ENCODE results near the gene DHX38. TPM values are rescaled to one million over a fixed set of nuclear protein-coding genes. Genes with fewer than 3 reads are reported as not detected.
"Not testable (repeated sequence)": the region's sequence is repeated elsewhere in the genome, so short reads cannot be mapped to it uniquely, and the experiment has no call there.

DHX38 gene
- total and polyA plus RNA-seq, 2 donors = 38.2 to 58.3 TPM

DNA sequence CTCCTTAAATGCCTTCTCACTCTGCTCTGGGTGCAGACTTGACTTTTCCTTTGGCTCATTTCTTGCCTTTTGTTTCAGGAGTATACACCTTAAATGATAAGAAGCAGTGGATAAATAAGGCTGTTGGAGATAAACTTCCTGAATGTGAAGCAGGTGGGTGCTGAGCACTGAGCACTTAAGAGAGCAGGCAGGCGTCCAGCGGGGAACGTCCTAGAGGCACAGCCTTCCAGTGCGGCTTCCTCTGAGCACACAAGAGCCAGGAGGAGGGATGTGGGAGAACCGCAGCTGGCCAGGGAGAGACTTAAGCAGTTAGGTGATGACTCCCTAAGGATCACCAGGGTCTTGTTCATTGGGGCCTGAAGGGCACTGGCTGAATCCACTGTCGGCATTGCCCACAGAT, 18.6 kb upstream of the DHX38 start:
- WGBS = over 99% methylated on average over 2 of the region's 6 CpGs

DNA sequence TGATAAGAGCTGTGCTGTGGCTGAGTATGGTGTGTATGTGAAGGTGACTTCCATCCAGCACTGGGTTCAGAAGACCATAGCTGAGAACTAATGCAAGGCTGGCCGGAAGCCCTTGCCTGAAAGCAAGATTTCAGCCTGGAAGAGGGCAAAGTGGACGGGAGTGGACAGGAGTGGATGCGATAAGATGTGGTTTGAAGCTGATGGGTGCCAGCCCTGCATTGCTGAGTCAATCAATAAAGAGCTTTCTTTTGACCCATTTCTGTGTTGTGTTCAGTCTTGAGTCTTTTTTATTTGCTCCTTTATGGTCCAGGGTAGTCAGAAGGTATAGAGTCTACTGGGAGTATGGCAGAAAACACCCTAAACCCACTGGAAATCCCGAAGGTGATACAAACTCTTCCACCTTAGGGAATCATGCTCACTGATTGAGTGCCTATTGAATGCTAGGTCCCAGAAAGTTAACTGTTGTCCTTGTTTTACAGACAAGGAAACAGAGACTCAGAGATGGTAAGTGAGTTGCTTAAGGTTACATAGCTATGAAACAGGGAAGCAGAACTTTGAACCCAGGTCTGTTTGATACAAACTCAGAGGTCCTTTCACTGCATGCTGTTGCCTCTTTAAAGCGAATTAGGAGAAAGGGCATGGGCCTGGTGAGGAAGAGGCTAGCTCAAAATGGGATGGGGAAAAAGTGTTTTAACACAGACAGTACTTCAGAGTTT, 16.5 kb upstream of the DHX38 start:
- not testable (repeated sequence) for H3K4me1 ChIP-seq (ENCODE audit: control insufficient read depth in 2 of 2, insufficient read depth in 2 of 2, low read length in 2 of 2); H3K27ac ChIP-seq (ENCODE audit: low read depth in 1 of 2, low read length in 1 of 2); H3K36me3 ChIP-seq (ENCODE audit: control insufficient read depth in 2 of 2, insufficient read depth in 2 of 2, low read length in 1 of 2); DNase-seq (ENCODE audit: low read depth in 6 of 9, low spot score in 9 of 9); H3K27me3 ChIP-seq (ENCODE audit: control insufficient read depth in 2 of 2, insufficient read depth in 1 of 2, low read length in 1 of 2); H3K4me3 ChIP-seq (ENCODE audit: low read length in 2 of 2); H3K9me3 ChIP-seq (ENCODE audit: control insufficient read depth in 2 of 2, insufficient read depth in 1 of 2, low read length in 1 of 2)
- 98% methylated on average over 2 of the region's 5 CpGs for WGBS

More for the DNA sequence above, 18.6 kb upstream of the DHX38 start:
- H3K4me1 ChIP-seq (ENCODE audit: control insufficient read depth in 2 of 2, insufficient read depth in 2 of 2, low read length in 2 of 2); DNase-seq (ENCODE audit: low read depth in 6 of 9, low spot score in 9 of 9); H3K27me3 ChIP-seq (ENCODE audit: control insufficient read depth in 2 of 2, insufficient read depth in 1 of 2, low read length in 1 of 2); H3K36me3 ChIP-seq (ENCODE audit: control insufficient read depth in 2 of 2, insufficient read depth in 2 of 2, low read length in 1 of 2); H3K9me3 ChIP-seq (ENCODE audit: control insufficient read depth in 2 of 2, insufficient read depth in 1 of 2, low read length in 1 of 2); H3K27ac ChIP-seq (ENCODE audit: low read depth in 1 of 2, low read length in 1 of 2); H3K4me3 ChIP-seq (ENCODE audit: low read length in 2 of 2): not testable (repeated sequence)

DNA sequence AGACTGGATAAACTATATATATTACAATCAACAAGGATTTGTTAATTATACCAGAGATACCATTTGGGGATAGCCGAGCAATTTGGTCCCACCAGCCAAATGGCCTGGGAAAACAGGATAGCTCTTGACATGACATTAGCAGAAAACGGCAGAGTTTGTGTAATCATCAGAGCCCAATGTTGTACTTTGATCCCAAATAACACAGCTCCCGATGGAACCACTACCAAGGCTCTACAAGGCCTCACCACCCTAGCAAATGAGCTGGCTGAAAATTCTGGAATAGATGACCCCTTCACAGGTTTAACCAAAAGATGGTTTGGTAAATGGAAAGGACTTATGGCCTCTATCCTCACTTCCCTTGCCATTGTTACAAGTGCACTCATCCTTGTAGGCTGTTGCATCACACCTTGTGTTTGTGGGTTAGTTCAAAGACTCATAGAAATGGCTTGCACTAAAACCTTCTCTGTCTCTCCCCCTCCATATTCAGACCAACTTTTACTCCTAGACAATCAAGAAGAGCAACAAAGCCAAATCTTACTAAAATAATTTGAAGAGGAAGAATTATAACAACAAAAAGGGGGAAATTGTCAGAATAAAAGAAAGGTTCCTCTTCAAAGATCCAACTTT, 9.8 kb upstream of the DHX38 start:
- Histone ChIP-seq H3K36me3 (ENCODE audit: control insufficient read depth in 2 of 2, insufficient read depth in 2 of 2, low read length in 1 of 2) (peaks cover 30 to 32% of the 10 kb centered on the region in 2 donors), H3K9me3 (ENCODE audit: control insufficient read depth in 2 of 2, insufficient read depth in 1 of 2, low read length in 1 of 2) (peaks cover 1 to 10% of the 10 kb centered on the region in 2 donors), H3K4me1 (ENCODE audit: control insufficient read depth in 2 of 2, insufficient read depth in 2 of 2, low read length in 2 of 2) (no peaks in the 10 kb centered on the region), H3K27me3 (ENCODE audit: control insufficient read depth in 2 of 2, insufficient read depth in 1 of 2, low read length in 1 of 2) (no peaks in the 10 kb centered on the region), H3K4me3 (ENCODE audit: low read length in 2 of 2) (no peak overlapping the region), H3K27ac (ENCODE audit: low read depth in 1 of 2, low read length in 1 of 2) (no peak overlapping the region)
- no peak for DNase-seq (ENCODE audit: low read depth in 6 of 9, low spot score in 9 of 9)
- WGBS = 65% methylated on average over 3 of the region's 3 CpGs

DNA sequence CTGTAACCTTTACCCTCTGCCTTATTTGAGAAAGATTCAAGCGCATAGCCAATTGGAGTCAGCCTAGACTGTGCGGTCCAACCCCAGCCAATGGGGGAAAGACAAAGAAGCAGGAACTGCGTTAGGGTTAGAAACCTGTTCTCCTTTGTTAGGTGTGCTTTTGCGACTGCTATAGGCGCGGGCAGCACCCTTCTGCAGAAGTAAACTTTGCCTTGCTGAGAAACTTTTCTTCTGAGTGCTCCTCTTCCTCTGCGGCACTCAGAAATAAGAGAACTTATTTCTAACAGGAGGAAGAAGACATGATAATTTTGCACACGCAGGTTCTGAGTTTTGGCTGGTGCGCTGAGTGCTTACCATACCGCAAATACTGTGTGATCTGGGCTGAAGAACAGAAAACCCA, 9.2 kb upstream of the DHX38 start:
- H3K9me3 ChIP-seq (ENCODE audit: control insufficient read depth in 2 of 2, insufficient read depth in 1 of 2, low read length in 1 of 2) = peaks cover 1 to 10% of the 10 kb centered on the region in 2 donors
- no peak for DNase-seq (ENCODE audit: low read depth in 6 of 9, low spot score in 9 of 9)
- peaks cover 35 to 36% of the 10 kb centered on the region in 2 donors for H3K36me3 ChIP-seq (ENCODE audit: control insufficient read depth in 2 of 2, insufficient read depth in 2 of 2, low read length in 1 of 2)
- no peaks in the 10 kb centered on the region for H3K27me3 ChIP-seq (ENCODE audit: control insufficient read depth in 2 of 2, insufficient read depth in 1 of 2, low read length in 1 of 2)
- no peak overlapping the region for H3K4me3 ChIP-seq (ENCODE audit: low read length in 2 of 2)
- H3K4me1 ChIP-seq (ENCODE audit: control insufficient read depth in 2 of 2, insufficient read depth in 2 of 2, low read length in 2 of 2) = no peaks in the 10 kb centered on the region
- WGBS = 98% methylated on average over 10 of the region's 10 CpGs
- H3K27ac ChIP-seq (ENCODE audit: low read depth in 1 of 2, low read length in 1 of 2) = no peak overlapping the region

DNA sequence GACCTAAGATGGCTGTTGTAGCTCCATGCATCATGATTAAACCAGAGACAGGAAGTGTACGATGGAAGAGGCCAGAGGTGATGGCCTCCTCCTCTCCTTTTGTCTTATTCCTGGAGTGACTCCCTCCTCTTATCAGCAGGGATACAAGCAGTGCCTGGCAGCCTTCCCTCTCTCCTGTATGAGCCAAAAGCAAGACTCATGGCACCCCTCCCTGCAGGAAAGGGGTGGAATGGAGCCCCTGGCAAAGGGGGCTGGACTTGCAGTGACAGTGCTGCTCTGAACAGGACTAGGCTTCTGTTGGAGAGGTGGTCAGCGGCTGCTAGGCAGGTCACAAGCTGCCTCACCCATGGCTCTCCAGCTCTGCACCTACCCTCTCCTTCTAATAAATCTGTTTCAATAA, 8.6 kb upstream of the DHX38 start:
- Histone ChIP-seq H3K4me1 (ENCODE audit: control insufficient read depth in 2 of 2, insufficient read depth in 2 of 2, low read length in 2 of 2) (no peaks in the 10 kb centered on the region), H3K27me3 (ENCODE audit: control insufficient read depth in 2 of 2, insufficient read depth in 1 of 2, low read length in 1 of 2) (no peaks in the 10 kb centered on the region), H3K36me3 (ENCODE audit: control insufficient read depth in 2 of 2, insufficient read depth in 2 of 2, low read length in 1 of 2) (peaks cover 40% of the 10 kb centered on the region in 2 donors), H3K9me3 (ENCODE audit: control insufficient read depth in 2 of 2, insufficient read depth in 1 of 2, low read length in 1 of 2) (peaks cover 1 to 10% of the 10 kb centered on the region in 2 donors), H3K4me3 (ENCODE audit: low read length in 2 of 2) (no peak overlapping the region), H3K27ac (ENCODE audit: low read depth in 1 of 2, low read length in 1 of 2) (no peak overlapping the region)
- WGBS = 99% methylated on average over 2 of the region's 2 CpGs
- DNase-seq (ENCODE audit: low read depth in 6 of 9, low spot score in 9 of 9) = no peak

DNA sequence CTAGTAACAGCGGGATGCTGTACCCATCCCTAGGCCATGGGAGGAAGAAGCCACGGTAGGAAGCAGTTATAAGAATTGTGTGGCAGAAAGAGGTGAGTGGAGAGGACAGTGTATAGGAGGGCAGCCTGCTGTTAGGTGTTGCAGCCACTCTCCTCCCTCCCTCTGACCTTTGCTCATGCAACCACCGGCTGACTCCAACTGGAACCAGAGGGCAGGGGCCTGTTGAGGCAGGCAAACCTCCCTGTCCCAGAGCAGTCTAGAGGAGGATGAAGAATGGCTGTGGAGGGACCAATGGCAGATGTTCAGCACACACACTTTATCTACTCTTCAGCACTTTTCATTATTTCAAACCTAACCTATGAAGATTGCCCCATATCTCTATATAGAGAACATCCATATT, 2.4 kb upstream of the DHX38 start:
- Histone ChIP-seq H3K9me3 (ENCODE audit: control insufficient read depth in 2 of 2, insufficient read depth in 1 of 2, low read length in 1 of 2) (no peaks in the 10 kb centered on the region), H3K27me3 (ENCODE audit: control insufficient read depth in 2 of 2, insufficient read depth in 1 of 2, low read length in 1 of 2) (no peaks in the 10 kb centered on the region), H3K36me3 (ENCODE audit: control insufficient read depth in 2 of 2, insufficient read depth in 2 of 2, low read length in 1 of 2) (peaks cover 25 to 33% of the 10 kb centered on the region in 2 donors), H3K27ac (ENCODE audit: low read depth in 1 of 2, low read length in 1 of 2) (no peak overlapping the region), H3K4me1 (ENCODE audit: control insufficient read depth in 2 of 2, insufficient read depth in 2 of 2, low read length in 2 of 2) (peaks cover 14 to 17% of the 10 kb centered on the region in 2 donors), H3K4me3 (ENCODE audit: low read length in 2 of 2) (no peak overlapping the region)
- DNase-seq (ENCODE audit: low read depth in 6 of 9, low spot score in 9 of 9) = no peak
- WGBS = 100% methylated on average over 3 of the region's 3 CpGs

DNA sequence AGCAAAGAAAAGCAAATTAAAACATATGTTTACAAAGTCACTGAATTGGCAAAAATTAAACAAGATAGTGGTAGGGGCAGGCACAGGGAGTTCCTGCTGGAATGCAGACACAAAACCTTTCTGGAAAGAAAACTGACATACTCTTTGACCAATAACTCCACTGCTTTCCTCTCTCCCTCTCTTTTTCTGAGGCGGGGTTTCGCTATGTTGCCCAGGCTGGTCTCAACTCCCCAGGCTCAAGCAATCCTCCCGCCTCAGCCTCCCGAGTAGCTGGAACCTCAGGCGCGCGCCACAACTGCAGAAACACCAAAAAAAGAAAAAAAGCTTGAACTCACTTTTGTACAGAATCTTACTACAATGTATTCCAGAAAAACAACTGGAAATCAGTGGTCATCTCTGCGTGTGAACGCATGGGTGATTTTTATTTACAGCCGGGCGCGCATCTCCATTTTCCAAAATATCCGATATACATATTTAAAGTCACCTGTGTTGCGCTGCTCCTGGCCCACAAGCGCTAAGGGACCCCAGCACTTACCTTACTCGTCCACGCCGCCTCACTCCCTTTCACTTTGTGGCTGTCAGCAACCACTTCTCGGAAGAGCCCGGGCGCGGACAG, 707 bp upstream of the DHX38 start:
- DNase-seq (ENCODE audit: low read depth in 6 of 9, low spot score in 9 of 9) = peak in 2 of 9 donors; percentile 2 to 8

DNA sequence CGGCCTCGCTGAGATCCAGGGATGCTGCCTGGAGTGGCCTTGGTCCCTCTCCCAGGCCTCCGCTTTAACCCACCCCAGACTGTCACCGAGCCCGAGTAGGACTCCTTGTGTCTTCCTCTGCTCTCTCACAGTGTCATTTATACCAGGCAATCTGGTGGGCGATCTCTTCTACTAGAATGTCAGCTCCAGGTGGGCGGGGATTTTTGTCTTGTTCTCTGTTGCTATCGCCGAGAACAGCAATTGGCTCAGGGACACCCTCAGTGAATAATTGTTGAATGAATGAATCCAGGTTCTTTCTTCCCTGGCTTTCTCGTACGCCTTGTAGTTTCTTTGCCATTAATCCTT, 591 bp downstream of the DHX38 start:
- no peaks in the 10 kb centered on the region for H3K27me3 ChIP-seq (ENCODE audit: control insufficient read depth in 2 of 2, insufficient read depth in 1 of 2, low read length in 1 of 2)
- 2% methylated on average over 11 of the region's 11 CpGs for WGBS
- peaks cover 14 to 17% of the 10 kb centered on the region in 2 donors for H3K4me1 ChIP-seq (ENCODE audit: control insufficient read depth in 2 of 2, insufficient read depth in 2 of 2, low read length in 2 of 2)
- peak overlapping the region; percentile 90 to 93 for H3K27ac ChIP-seq (ENCODE audit: low read depth in 1 of 2, low read length in 1 of 2)
- H3K36me3 ChIP-seq (ENCODE audit: control insufficient read depth in 2 of 2, insufficient read depth in 2 of 2, low read length in 1 of 2) = peaks cover 35 to 42% of the 10 kb centered on the region in 2 donors
- peak overlapping the region; percentile 77 to 100 for H3K4me3 ChIP-seq (ENCODE audit: low read length in 2 of 2)
- DNase-seq (ENCODE audit: low read depth in 6 of 9, low spot score in 9 of 9) = peak in 7 of 9 donors; percentile 4 to 51 (median 19)
- no peaks in the 10 kb centered on the region for H3K9me3 ChIP-seq (ENCODE audit: control insufficient read depth in 2 of 2, insufficient read depth in 1 of 2, low read length in 1 of 2)

More for the DNA sequence above, 707 bp upstream of the DHX38 start:
- H3K36me3 ChIP-seq (ENCODE audit: control insufficient read depth in 2 of 2, insufficient read depth in 2 of 2, low read length in 1 of 2) = peaks cover 32 to 38% of the 10 kb centered on the region in 2 donors
- H3K4me3 ChIP-seq (ENCODE audit: low read length in 2 of 2) = peak overlapping the region; percentile 77 to 100
- no peaks in the 10 kb centered on the region for H3K27me3 ChIP-seq (ENCODE audit: control insufficient read depth in 2 of 2, insufficient read depth in 1 of 2, low read length in 1 of 2)
- H3K27ac ChIP-seq (ENCODE audit: low read depth in 1 of 2, low read length in 1 of 2) = peak overlapping the region; percentile 82 to 83
- WGBS = 2% methylated on average over 22 of the region's 22 CpGs
- no peaks in the 10 kb centered on the region for H3K9me3 ChIP-seq (ENCODE audit: control insufficient read depth in 2 of 2, insufficient read depth in 1 of 2, low read length in 1 of 2)
- peaks cover 14 to 17% of the 10 kb centered on the region in 2 donors for H3K4me1 ChIP-seq (ENCODE audit: control insufficient read depth in 2 of 2, insufficient read depth in 2 of 2, low read length in 2 of 2)

DNA sequence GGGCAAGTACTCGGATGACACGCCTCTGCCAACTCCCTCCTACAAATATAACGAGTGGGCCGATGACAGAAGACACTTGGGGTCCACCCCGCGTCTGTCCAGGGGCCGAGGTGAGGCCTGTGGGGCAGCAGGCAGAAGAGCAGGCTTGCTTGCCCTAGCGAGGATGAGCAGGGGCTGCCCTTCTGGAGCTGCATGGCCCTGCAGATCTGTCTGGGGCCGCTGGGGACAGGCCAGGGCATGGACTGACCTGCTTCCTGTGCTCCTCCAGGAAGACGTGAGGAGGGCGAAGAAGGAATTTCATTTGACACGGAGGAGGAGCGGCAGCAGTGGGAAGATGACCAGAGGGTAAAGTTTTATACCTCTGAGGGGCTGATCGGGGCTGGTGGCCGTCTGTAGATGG, 5.3 kb downstream of the DHX38 start:
- 95% methylated on average over 15 of the region's 15 CpGs for WGBS
- Histone ChIP-seq H3K4me3 (ENCODE audit: low read length in 2 of 2) (no peak overlapping the region), H3K9me3 (ENCODE audit: control insufficient read depth in 2 of 2, insufficient read depth in 1 of 2, low read length in 1 of 2) (no peaks in the 10 kb centered on the region), H3K36me3 (ENCODE audit: control insufficient read depth in 2 of 2, insufficient read depth in 2 of 2, low read length in 1 of 2) (peaks cover 72 to 77% of the 10 kb centered on the region in 2 donors), H3K27ac (ENCODE audit: low read depth in 1 of 2, low read length in 1 of 2) (no peak overlapping the region), H3K27me3 (ENCODE audit: control insufficient read depth in 2 of 2, insufficient read depth in 1 of 2, low read length in 1 of 2) (no peaks in the 10 kb centered on the region), H3K4me1 (ENCODE audit: control insufficient read depth in 2 of 2, insufficient read depth in 2 of 2, low read length in 2 of 2) (peaks cover 8 to 11% of the 10 kb centered on the region in 2 donors)
- no peak for DNase-seq (ENCODE audit: low read depth in 6 of 9, low spot score in 9 of 9)

Data from thymus (tissue), 11 donors.